NB4 (cell line): ENCODE results near the gene CHST1.

ENCODE experiments used
- DNase-seq: peaks from one replicate; pipeline ENCODE4 v3.0.0; 2010; ENCODE audit warnings: low read depth
- H3K4me3 ChIP-seq: one replicate; pipeline ENCODE4 v1.5.1; 2011; ENCODE audit warnings: mild to moderate bottlenecking, low read depth, low read length, moderate library complexity
- CTCF ChIP-seq: IDR thresholded peaks from one replicate; pipeline ENCODE4 v1.5.1; 2012; ENCODE audit warnings: low read depth, low read length
- MYC ChIP-seq: IDR thresholded peaks from 2 replicates; pipeline ENCODE4 v1.6.1; 2011; ENCODE audit warnings: low read depth, low read length
- POLR2A ChIP-seq: IDR thresholded peaks from 2 replicates; pipeline ENCODE4 v1.6.1; 2011; ENCODE audit warnings: mild to moderate bottlenecking; ENCODE audit not compliant: insufficient read length; ENCODE audit errors: extremely low read depth
- TF ChIP-seq, protein P1 (sequence below): IDR thresholded peaks from 2 replicates; pipeline ENCODE4 v1.6.1; 2011; ENCODE audit warnings: low read depth, low read length

CHST1 gene

GRCh38 chr11:45625611-45626010 lies 39.8 kb downstream of the CHST1 start:
- DNase-seq = no peak
- no peak overlapping the region for H3K4me3 ChIP-seq
- TF ChIP-seq, protein P1, sequence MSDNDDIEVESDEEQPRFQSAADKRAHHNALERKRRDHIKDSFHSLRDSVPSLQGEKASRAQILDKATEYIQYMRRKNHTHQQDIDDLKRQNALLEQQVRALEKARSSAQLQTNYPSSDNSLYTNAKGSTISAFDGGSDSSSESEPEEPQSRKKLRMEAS = no peak
- TF ChIP-seq MYC (no peak), POLR2A (no peak), CTCF (no peak)

DNA sequence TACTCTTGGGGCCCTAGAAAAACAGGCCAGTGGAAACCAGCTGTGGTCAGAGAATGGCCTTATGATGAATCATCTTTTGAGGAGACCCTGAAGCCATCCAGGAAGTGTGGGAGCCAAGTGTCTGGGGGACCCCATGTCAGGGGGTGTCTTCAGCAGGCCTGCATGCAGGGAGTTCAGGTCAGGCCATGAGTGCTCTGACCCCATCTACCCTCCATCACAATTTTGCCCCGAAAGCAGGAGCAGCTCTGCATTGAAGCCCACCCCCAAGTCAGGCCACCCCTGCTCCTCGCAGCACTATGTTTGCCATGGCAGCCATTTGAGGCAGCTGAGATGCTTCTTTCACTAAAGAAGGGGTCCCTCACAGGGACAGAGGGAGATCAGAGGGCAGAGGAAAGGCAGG lies 41.3 kb downstream of the CHST1 start:
- no peak for DNase-seq
- TF ChIP-seq CTCF = no peak
- no peak for TF ChIP-seq POLR2A
- no peak for TF ChIP-seq MYC
- TF ChIP-seq, protein P1 = no peak

DNA sequence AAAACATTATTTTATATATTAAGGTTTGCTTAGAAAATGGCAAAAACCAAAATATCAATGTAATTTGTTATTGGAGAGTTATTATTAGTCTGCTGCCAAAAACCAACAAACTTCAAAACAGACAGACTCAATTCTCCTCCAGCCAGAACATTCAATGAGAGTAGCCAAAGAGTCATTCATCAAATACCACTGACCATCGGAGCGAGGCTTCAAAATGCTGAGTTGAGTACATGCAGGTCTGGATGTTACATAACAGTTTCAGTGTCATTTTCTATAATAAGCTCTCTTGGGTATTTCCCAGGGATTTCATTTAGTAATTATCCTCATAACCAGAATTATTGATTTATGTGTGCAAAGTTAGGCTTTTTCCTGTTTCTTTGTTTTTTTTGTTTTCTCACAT lies 42.6 kb downstream of the CHST1 start:
- no peak overlapping the region for H3K4me3 ChIP-seq
- TF ChIP-seq MYC (no peak), CTCF (no peak), POLR2A (no peak)
- TF ChIP-seq, protein P1 = no peak
- DNase-seq = no peak

More for the DNA sequence above, 41.3 kb downstream of the CHST1 start:
- H3K4me3 ChIP-seq = no peak overlapping the region

DNA sequence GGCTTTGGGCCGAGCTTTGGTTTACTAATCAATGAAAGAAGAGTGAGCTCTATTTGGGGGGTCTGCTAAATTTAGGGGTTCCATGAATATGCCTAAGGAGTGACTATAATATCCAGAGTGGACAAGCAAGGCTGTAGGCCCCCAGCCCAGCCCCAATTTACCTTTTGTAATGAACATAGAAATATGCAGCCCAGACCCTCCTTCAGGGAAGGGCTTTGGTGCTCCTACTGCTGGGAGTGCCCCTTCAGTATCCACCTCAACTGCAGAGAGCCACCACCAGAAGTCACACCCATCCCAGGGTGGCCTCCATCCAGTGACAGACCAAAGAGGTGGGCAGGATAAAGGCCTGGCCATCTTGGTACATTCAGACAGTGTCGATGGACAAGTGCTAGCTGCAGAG lies 43.1 kb downstream of the CHST1 start:
- no peak overlapping the region for H3K4me3 ChIP-seq
- TF ChIP-seq CTCF (no peak), MYC (no peak), POLR2A (no peak)
- TF ChIP-seq, protein P1 = no peak
- DNase-seq = no peak

- DNase-seq = no peak
Observed at GRCh38 chr11:45621588-45621987, 43.8 kb downstream of the CHST1 start.

More at GRCh38 chr11:45621588-45621987, 43.8 kb downstream of the CHST1 start:
- TF ChIP-seq CTCF = no peak
- TF ChIP-seq POLR2A = no peak
- TF ChIP-seq, protein P1 = no peak
- TF ChIP-seq MYC = no peak
- no peak overlapping the region for H3K4me3 ChIP-seq
